Measurements from ENCODE around the gene GMFB. TPM values are rescaled to one million over a fixed set of nuclear protein-coding genes. Genes with fewer than 3 reads are reported as not detected.
A peak's percentile ranks its signal among the peaks of the same experiment; 100 is the strongest.

Gene GMFB
- total RNA-seq, 4 donors from 2014 or later: 44.0 to 92.7 (median 86.7) TPM

DNA sequence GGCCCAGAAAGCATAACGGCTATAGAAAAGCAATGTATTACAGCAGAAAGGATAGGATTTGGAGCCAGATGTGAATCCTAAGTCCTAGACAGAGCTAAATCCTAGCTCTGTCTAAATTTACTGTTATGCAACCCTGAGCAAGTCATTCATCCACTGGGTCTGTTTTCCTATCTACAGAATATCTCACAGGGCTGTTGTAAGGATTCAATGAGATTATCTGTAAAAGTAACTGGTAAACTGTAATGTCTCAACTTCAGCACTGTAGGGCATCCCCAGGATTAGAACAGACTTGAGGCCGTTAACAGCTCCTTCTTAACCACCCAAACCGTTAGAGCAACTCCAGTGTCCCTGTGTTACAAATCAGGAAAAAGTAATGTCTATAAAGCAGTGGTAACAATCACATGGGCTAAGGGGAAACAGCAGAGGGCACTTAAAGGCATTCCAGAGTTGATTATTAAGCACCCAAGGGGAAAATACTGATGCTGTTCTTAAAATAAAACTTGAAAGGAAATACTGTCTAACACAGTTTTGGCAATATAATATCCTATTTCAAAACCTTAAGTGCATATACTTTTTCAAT lies 10.1 kb downstream of the GMFB start:
- ATAC-seq (ENCODE audit: low FRiP score) (no peak), DNase-seq (ENCODE audit: low spot score) (no peak)
- TF ChIP-seq, protein P1, sequence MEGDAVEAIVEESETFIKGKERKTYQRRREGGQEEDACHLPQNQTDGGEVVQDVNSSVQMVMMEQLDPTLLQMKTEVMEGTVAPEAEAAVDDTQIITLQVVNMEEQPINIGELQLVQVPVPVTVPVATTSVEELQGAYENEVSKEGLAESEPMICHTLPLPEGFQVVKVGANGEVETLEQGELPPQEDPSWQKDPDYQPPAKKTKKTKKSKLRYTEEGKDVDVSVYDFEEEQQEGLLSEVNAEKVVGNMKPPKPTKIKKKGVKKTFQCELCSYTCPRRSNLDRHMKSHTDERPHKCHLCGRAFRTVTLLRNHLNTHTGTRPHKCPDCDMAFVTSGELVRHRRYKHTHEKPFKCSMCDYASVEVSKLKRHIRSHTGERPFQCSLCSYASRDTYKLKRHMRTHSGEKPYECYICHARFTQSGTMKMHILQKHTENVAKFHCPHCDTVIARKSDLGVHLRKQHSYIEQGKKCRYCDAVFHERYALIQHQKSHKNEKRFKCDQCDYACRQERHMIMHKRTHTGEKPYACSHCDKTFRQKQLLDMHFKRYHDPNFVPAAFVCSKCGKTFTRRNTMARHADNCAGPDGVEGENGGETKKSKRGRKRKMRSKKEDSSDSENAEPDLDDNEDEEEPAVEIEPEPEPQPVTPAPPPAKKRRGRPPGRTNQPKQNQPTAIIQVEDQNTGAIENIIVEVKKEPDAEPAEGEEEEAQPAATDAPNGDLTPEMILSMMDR (IDR thresholded peaks at IDR 0.05): no peak

DNA sequence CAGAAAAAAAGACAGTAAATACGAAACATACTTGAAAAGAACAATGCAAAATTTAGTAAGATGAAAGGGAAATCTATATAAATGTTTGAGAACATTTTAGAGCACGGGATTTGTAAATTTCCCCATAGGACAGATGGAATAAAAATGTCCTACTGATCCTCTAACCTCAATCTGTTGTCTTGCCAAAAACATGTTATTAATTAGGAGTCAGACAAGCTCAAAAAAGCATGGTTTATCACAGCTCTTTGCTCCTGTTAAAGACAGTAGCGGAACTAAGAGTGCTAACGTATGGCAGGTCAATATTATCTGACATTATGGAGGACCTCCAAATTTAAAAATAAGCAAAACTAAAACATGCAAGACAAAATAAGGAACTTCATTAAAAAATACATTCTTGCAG lies 12.9 kb downstream of the GMFB start:
- DNase-seq (ENCODE audit: low spot score) (no peak), ATAC-seq (ENCODE audit: low FRiP score) (no peak)
- TF ChIP-seq, protein P1 (IDR thresholded peaks at IDR 0.05): no peak

DNA sequence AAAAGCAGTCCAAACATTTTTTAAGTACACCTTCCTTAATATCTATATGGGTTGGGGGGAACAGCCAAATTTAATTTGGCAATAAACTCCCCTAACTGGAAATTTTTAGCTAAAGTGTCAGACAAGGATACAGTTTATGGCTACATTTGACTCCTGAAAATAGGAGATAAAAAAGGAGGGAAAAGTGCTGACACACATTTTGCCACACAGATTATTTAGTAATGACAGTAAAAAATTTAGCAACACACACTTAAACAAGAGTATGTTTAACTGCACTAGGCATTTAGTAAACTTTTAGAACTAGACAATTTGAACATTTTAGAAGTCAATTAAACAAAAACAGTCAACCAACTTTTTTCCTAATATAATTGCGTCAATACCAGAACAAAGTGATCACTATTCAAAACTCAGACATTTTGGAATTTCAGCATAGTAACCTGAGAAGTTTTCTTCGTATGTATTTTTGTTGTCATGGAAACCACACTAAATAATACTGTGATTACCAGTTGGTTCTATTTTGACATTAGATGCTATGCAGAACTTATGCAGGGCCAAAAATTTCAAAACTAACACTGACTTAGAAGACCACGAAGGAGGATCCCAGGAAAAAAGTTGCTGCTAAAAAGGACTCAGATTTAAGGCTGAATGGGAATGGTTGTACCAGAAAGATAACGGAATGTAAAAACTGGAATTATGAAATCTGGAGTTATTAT lies 13.4 kb downstream of the GMFB start:
- TF ChIP-seq, protein P1 (IDR thresholded peaks at IDR 0.05): no peak
- no peak for DNase-seq (ENCODE audit: low spot score)
- peak; percentile 67 for ATAC-seq (ENCODE audit: low FRiP score)

DNA sequence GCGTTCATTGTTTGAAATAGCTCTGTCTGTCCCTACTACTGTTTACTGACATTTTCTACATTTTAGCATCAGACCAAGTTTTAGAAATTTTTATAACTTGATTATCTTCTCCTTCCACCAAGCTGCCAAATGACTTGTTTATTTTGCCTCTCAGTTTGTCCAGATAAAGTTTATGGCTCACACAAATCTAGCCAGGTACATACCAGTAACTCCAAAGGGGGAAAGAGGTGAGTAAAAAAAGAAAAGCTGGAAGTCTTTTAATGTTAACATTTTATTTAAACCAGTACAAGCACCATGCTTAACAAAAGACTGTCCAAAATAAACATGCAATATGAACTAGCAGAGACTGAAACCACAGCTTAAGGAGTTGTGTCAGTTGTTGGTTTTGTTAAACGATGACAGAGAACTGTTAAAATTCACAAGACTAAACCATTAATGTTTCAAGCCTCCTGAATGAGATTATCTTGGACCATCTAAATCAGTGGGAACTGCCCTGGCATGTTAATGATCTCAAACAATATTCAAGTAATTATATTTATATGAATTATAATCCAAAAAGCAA lies 14.5 kb downstream of the GMFB start:
- TF ChIP-seq, protein P1 (IDR thresholded peaks at IDR 0.05): no peak
- no peak for ATAC-seq (ENCODE audit: low FRiP score)
- no peak for DNase-seq (ENCODE audit: low spot score)

DNA sequence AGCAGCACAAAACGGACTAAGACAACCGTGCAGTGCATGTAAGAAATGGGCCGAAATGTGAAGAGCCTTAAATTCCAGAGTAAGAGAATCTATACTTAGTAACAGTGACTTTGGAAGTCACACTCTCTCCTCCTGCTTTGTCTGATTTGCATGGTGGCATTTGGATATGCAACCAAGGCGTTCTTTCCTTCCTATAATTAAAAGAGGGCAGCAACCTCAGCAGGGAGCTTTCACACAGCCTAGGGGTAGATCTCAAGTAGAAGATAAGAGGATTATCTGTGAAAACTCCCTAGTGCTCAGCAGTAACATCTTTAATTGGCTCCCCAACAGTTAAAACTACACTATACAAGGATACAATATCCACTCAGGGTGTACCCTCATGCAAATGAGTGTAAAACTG lies 16.5 kb downstream of the GMFB start:
- TF ChIP-seq, protein P1 (IDR thresholded peaks at IDR 0.05): no peak
- ATAC-seq (ENCODE audit: low FRiP score) (no peak), DNase-seq (ENCODE audit: low spot score) (no peak)

DNA sequence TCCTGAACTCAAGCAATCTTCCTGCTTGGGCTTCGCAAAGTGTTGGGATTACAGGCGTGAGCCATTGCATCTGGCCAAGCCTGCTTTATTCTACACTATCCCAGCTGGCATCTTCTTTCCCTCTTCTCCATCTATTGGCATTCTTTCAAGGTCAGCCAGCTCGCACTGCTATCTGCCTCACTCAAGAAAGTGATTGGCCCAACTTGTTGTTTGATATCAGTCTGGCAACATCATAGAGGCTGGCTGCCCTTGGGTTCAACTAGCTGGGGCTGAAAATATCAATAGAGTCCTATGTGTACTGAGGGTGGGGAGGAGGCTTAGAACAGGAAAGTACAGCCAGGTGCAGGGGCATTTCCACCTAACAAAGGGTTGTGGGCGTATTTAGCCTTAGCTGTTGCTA lies 17.1 kb downstream of the GMFB start:
- ATAC-seq (ENCODE audit: low FRiP score) (no peak), DNase-seq (ENCODE audit: low spot score) (no peak)
- TF ChIP-seq, protein P1 (IDR thresholded peaks at IDR 0.05): no peak

DNA sequence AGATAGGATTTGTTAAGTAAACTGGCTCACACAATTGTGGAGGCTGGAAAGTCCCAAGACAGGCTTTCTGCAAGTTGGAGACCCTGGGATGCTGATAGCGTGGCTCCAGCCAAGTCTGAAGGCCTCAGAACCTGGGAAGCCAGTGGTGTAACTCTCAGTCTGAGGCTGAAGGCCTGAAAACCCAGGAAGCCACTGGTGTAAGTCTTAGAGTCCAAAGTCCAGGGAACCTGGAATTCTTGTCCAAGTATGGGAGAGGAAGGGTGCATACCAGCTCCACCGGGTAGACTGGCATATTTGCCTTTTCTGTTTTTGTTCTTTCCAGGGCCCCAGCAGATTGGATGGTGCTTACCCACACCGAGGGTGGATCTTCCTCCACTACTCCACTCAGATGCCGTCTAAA lies 18.1 kb downstream of the GMFB start:
- TF ChIP-seq, protein P1 (IDR thresholded peaks at IDR 0.05): no peak
- no peak for DNase-seq (ENCODE audit: low spot score)
- no peak for ATAC-seq (ENCODE audit: low FRiP score)
